Heart left ventricle (tissue), 16 donors: ENCODE data around the gene TTC29. TPM values are rescaled to one million over a fixed set of nuclear protein-coding genes. Genes with fewer than 3 reads are reported as not detected.

Experiments used
- ATAC-seq, 4 donors: fragments of 200-7000 bp; cut with Tn5 transposase; one replicate each; pipeline ENCODE4 v1.9.1; 2020 to 2022; ENCODE audit warnings: moderate library complexity in 4 of 4, mild to moderate bottlenecking in 3 of 4, moderate number of reproducible peaks in 1 of 4
- DNase-seq, 5 donors: peaks; one replicate each; pipeline ENCODE4 v3.0.0-alpha.2; 2020
- H3K27ac ChIP-seq, 12 donors: fragments of 200-600 bp; sonication (generic) in 4 of 12; one replicate each; pipeline versions ENCODE4 v1.5.0 to v1.8.0; 2016 to 2022; ENCODE audit warnings: mild to moderate bottlenecking in 2 of 12
- H3K27me3 ChIP-seq, 9 donors: fragments of 200-600 bp; sonication (generic) in 2 of 9; one replicate each; pipeline versions ENCODE4 v1.5.1 to v1.8.0; 2016 to 2022; ENCODE audit warnings: mild to moderate bottlenecking in 3 of 9
- H3K36me3 ChIP-seq, 9 donors: fragments of 200-600 bp; sonication (generic) in 2 of 9; one replicate each; pipeline versions ENCODE4 v1.5.0 to v1.8.0; 2018 to 2022; ENCODE audit warnings: mild to moderate bottlenecking in 2 of 9
- H3K4me1 ChIP-seq, 12 donors: fragments of 200-600 bp; sonication (generic) in 4 of 12; one replicate each; pipeline versions ENCODE4 v1.5.0 to v1.8.0; 2016 to 2022; ENCODE audit warnings: mild to moderate bottlenecking in 3 of 12
- H3K4me3 ChIP-seq, 12 donors: fragments of 200-600 bp; sonication (generic) in 4 of 12; one replicate each; pipeline versions ENCODE4 v1.5.0 to v1.8.0; 2017 to 2022; ENCODE audit warnings: mild to moderate bottlenecking in 9 of 12, moderate library complexity in 4 of 12
- H3K9me3 ChIP-seq, 12 donors: fragments of 200-600 bp; sonication (generic) in 4 of 12; one replicate each; pipeline versions ENCODE4 v1.5.0 to v1.8.0; 2016 to 2022; ENCODE audit warnings: mild to moderate bottlenecking in 1 of 12
- CTCF ChIP-seq, 12 donors: fragments of 200-600 bp; sonication (generic) in 4 of 12; IDR thresholded peaks; one replicate each; pipeline versions ENCODE4 v1.5.0 to v1.8.0; 2018 to 2022; ENCODE audit warnings: antibody characterized with exemption in 12 of 12, mild to moderate bottlenecking in 5 of 12
- POLR2A ChIP-seq, 2 donors: fragments of 450-650 bp; IDR thresholded peaks; one replicate each; pipeline ENCODE4 v1.6.1; 2017; ENCODE audit warnings: antibody characterized with exemption in 2 of 2, mild to moderate bottlenecking in 2 of 2, moderate library complexity in 2 of 2
- WGBS, 4 donors: extraction: QIAGEN DNeasy Blood & Tissue Kit in 2 of 4; methylation state at CpG; one replicate each; pipeline versions ENCODE4 v1.1.5 to v1.1.7; 2013 to 2018; 5-methylcytosine and 5-hydroxymethylcytosine counted together
- intact Hi-C, 10 donors: fragments of 100-400 bp; cut with DNase I; formaldehyde crosslinking; loops; one replicate each; pipeline versions ENCODE4 v1.11.1 to v1.14.2; 2022
- polyA plus RNA-seq, 2 donors: library from polyadenylated mRNA; stranded (reverse); fragments of 200-250 nt; gene quantifications; one replicate each; pipeline ENCODE4 v1.2.3, GENCODE V29; 2013
- total RNA-seq, 9 donors: library from RNA; depleted of rRNA in 2 of 9; stranded (reverse); fragments of >200 nt in 2 of 9; fragmentation: NEBNext Ultra II Directional in 3 of 9; extraction: Animal tissue kit (Norgen Biotek cat#: 25700) in 3 of 9; gene quantifications; one replicate each; pipeline versions ENCODE4 v1.1.0 to v1.2.4, GENCODE V29; 2016 to 2023
- donor health status: ischemic (EF 13 %, LVEDD 7.1; RV severe dilation, severe dysfunction).
- donor health status: healthy with polysubstance abuse.
- donor health status: DM: no; HTN: yes; CAD: no.
- donor health status: DM: no; HTN: no; CAD: no.
- donor health status: ischemic (EF 25% LVEDD 6.9; RV normal size, moderate dysfunction).
- donor health status: ischemic (EF 25% LVEDD 5.7; RV mildly dilated, moderate dysfunction).
- donor health status: healthy.
- donor health status: DM: yes; HTN: yes; CAD: no.
- donor health status: ischemic (EF 35%, LVEDD 5.7; RV mildly dilated, moderate dysfunction).
- donor health status: nonischemic (EF 11% LVEDD 7.7; RV severe dilation, severe dysfunction).
- donor health status: DM: yes; HTN: yes; CAD: no.
- donor health status: PGD.
- donor health status: ischemic (EF 29% LVEDD 5.4; RV normal size, mild dysfunction).
- donor health status: nonischemic (EF 23%, LVEDD 6.1; RV moderate dilation, normal function).

Gene TTC29
- total and polyA plus RNA-seq, 11 donors = 0.04 to 0.20 (median 0.14) TPM; not detected in 8

GRCh38 chr4:146791439-146791838, 154.2 kb downstream of the TTC29 start:
- ATAC-seq (no peak), DNase-seq (no peak)
- H3K4me3 ChIP-seq = no peak overlapping the region
- H3K27me3 ChIP-seq = no peaks in the 10 kb centered on the region
- H3K36me3 ChIP-seq = no peaks in the 10 kb centered on the region
- H3K27ac ChIP-seq = no peak overlapping the region
- WGBS, 4 donors = 60 to 76% (median 70%) methylated on average over 1 of the region's 1 CpG
- intact Hi-C loops = no loop called here
- TF ChIP-seq POLR2A (IDR thresholded peaks at IDR 0.05) = no peak
- TF ChIP-seq CTCF (IDR thresholded peaks at IDR 0.05) = no peak
- no peaks in the 10 kb centered on the region for H3K9me3 ChIP-seq
- no peaks in the 10 kb centered on the region for H3K4me1 ChIP-seq

- DNase-seq (no peak), ATAC-seq (no peak)
- Histone ChIP-seq H3K4me1 (no peaks in the 10 kb centered on the region), H3K9me3 (no peaks in the 10 kb centered on the region), H3K27me3 (no peaks in the 10 kb centered on the region), H3K27ac (no peak overlapping the region), H3K36me3 (no peaks in the 10 kb centered on the region), H3K4me3 (no peak overlapping the region)
- intact Hi-C loops = no loop called here
- TF ChIP-seq CTCF (IDR thresholded peaks at IDR 0.05) (no peak), POLR2A (IDR thresholded peaks at IDR 0.05) (no peak)
Observed at GRCh38 chr4:146790515-146790914, 155.1 kb downstream of the TTC29 start.

GRCh38 chr4:146787731-146788130, 157.9 kb downstream of the TTC29 start:
- intact Hi-C loops = no loop called here
- TF ChIP-seq CTCF (IDR thresholded peaks at IDR 0.05) (no peak), POLR2A (IDR thresholded peaks at IDR 0.05) (no peak)
- no peak overlapping the region for H3K4me3 ChIP-seq
- H3K27me3 ChIP-seq = no peaks in the 10 kb centered on the region
- no peaks in the 10 kb centered on the region for H3K4me1 ChIP-seq
- no peak overlapping the region for H3K27ac ChIP-seq
- DNase-seq (no peak), ATAC-seq (no peak)
- no peaks in the 10 kb centered on the region for H3K36me3 ChIP-seq
- WGBS, 4 donors = 15 to 20% (median 16%) methylated on average over 3 of the region's 3 CpGs
- H3K9me3 ChIP-seq = no peaks in the 10 kb centered on the region

GRCh38 chr4:146776691-146777090, 169.0 kb downstream of the TTC29 start:
- Histone ChIP-seq H3K4me1 (no peaks in the 10 kb centered on the region), H3K27me3 (no peaks in the 10 kb centered on the region), H3K36me3 (no peaks in the 10 kb centered on the region), H3K27ac (no peak overlapping the region), H3K9me3 (peaks cover 0 to 7% (median 0%) of the 10 kb centered on the region in 12 donors), H3K4me3 (no peak overlapping the region)
- no peak for TF ChIP-seq POLR2A (IDR thresholded peaks at IDR 0.05)
- no peak for TF ChIP-seq CTCF (IDR thresholded peaks at IDR 0.05)
- intact Hi-C loops = no loop called here
- 88 to 91% (median 90%) methylated on average over 8 of the region's 8 CpGs for WGBS, 4 donors
- DNase-seq (no peak), ATAC-seq (no peak)
